ENCODE data around the gene GTPBP4.
A peak's percentile ranks its signal among the peaks of the same experiment; 100 is the strongest.

GTPBP4 gene

GRCh38 chr10:1048349-1048731, 60.1 kb downstream of the GTPBP4 start:
- Histone ChIP-seq H3K4me1 (ENCODE audit: insufficient read depth, low read length) (peaks cover 3% of the 10 kb centered on the region), H3K36me3 (ENCODE audit: insufficient read depth, low read length) (peaks cover 50% of the 10 kb centered on the region), H3K27me3 (ENCODE audit: insufficient read depth, low read length) (no peaks in the 10 kb centered on the region), H3K4me3 (ENCODE audit: low read length) (peak overlapping the region; percentile 100), H3K27ac (ENCODE audit: low read depth, low read length) (peak overlapping the region; percentile 100), H3K9me3 (ENCODE audit: insufficient read depth, low read depth, low read length) (no peaks in the 10 kb centered on the region), H3K9ac (ENCODE audit: low read depth, low read length) (peak overlapping the region; percentile 83)
- under 1% methylated on average over 37 of the region's 37 CpGs for WGBS

- H3K4me3 ChIP-seq (ENCODE audit: low read length): peak within 1 kb of the TSS; percentile 100
- peak within 1 kb of the TSS; percentile 100 for H3K27ac ChIP-seq (ENCODE audit: low read depth, low read length)
- H3K27me3 ChIP-seq (ENCODE audit: insufficient read depth, low read length): no peaks in the 10 kb centered on the region
- peak within 1 kb of the TSS; percentile 83 for H3K9ac ChIP-seq (ENCODE audit: low read depth, low read length)
- H3K4me1 ChIP-seq (ENCODE audit: insufficient read depth, low read length): peaks cover 3% of the 10 kb centered on the region
- H3K36me3 ChIP-seq (ENCODE audit: insufficient read depth, low read length): peaks cover 50% of the 10 kb centered on the region
- H3K9me3 ChIP-seq (ENCODE audit: insufficient read depth, low read depth, low read length): no peaks in the 10 kb centered on the region
- under 1% methylated on average over 83 of the region's 83 CpGs for WGBS
Observed at GRCh38 chr10:1048732-1049424, 60.6 kb downstream of the GTPBP4 start, which contains the start of gene IDI1. IDI1 (minus strand) TSS chr10:1049119; CDS start chr10:1049003, 116 bp downstream.

- peaks cover 50% of the 10 kb centered on the region for H3K36me3 ChIP-seq (ENCODE audit: insufficient read depth, low read length)
- peak overlapping the region; percentile 100 for H3K4me3 ChIP-seq (ENCODE audit: low read length)
- H3K4me1 ChIP-seq (ENCODE audit: insufficient read depth, low read length): peaks cover 3% of the 10 kb centered on the region
- no peaks in the 10 kb centered on the region for H3K27me3 ChIP-seq (ENCODE audit: insufficient read depth, low read length)
- under 1% methylated on average over 32 of the region's 34 CpGs for WGBS
- peak overlapping the region; percentile 76 for H3K9ac ChIP-seq (ENCODE audit: low read depth, low read length)
- H3K9me3 ChIP-seq (ENCODE audit: insufficient read depth, low read depth, low read length): no peaks in the 10 kb centered on the region
- peak overlapping the region; percentile 100 for H3K27ac ChIP-seq (ENCODE audit: low read depth, low read length)
Observed at GRCh38 chr10:1049425-1049958, 61.3 kb downstream of the GTPBP4 start.

GRCh38 chr10:1050145-1050544, 61.9 kb downstream of the GTPBP4 start:
- H3K9ac ChIP-seq (ENCODE audit: low read depth, low read length): peak overlapping the region; percentile 76
- peak overlapping the region; percentile 100 for H3K4me3 ChIP-seq (ENCODE audit: low read length)
- H3K27me3 ChIP-seq (ENCODE audit: insufficient read depth, low read length): no peaks in the 10 kb centered on the region
- H3K36me3 ChIP-seq (ENCODE audit: insufficient read depth, low read length): peaks cover 44% of the 10 kb centered on the region
- peak overlapping the region; percentile 100; the same call in 1 of the 2 replicates for H3K27ac ChIP-seq (ENCODE audit: low read depth, low read length)
- H3K4me1 ChIP-seq (ENCODE audit: insufficient read depth, low read length): peaks cover 6% of the 10 kb centered on the region
- H3K9me3 ChIP-seq (ENCODE audit: insufficient read depth, low read depth, low read length): no peaks in the 10 kb centered on the region
- WGBS: 20% methylated on average over 4 of the region's 5 CpGs

GRCh38 chr10:1050554-1050953, 62.3 kb downstream of the GTPBP4 start:
- peak overlapping the region; percentile 100 for H3K4me3 ChIP-seq (ENCODE audit: low read length)
- no peak overlapping the region for H3K9ac ChIP-seq (ENCODE audit: low read depth, low read length)
- H3K4me1 ChIP-seq (ENCODE audit: insufficient read depth, low read length): peaks cover 9% of the 10 kb centered on the region
- 73% methylated on average over 4 of the region's 4 CpGs for WGBS
- H3K27ac ChIP-seq (ENCODE audit: low read depth, low read length): no peak overlapping the region
- no peaks in the 10 kb centered on the region for H3K27me3 ChIP-seq (ENCODE audit: insufficient read depth, low read length)
- no peaks in the 10 kb centered on the region for H3K9me3 ChIP-seq (ENCODE audit: insufficient read depth, low read depth, low read length)
- peaks cover 40% of the 10 kb centered on the region for H3K36me3 ChIP-seq (ENCODE audit: insufficient read depth, low read length)

GRCh38 chr10:1054684-1055083, 66.5 kb downstream of the GTPBP4 start:
- peaks cover 31% of the 10 kb centered on the region for H3K36me3 ChIP-seq (ENCODE audit: insufficient read depth, low read length)
- H3K9me3 ChIP-seq (ENCODE audit: insufficient read depth, low read depth, low read length): no peaks in the 10 kb centered on the region
- peak overlapping the region; percentile 97; the same call in 1 of the 2 replicates for H3K9ac ChIP-seq (ENCODE audit: low read depth, low read length)
- H3K27ac ChIP-seq (ENCODE audit: low read depth, low read length): no peak overlapping the region
- no peaks in the 10 kb centered on the region for H3K27me3 ChIP-seq (ENCODE audit: insufficient read depth, low read length)
- H3K4me3 ChIP-seq (ENCODE audit: low read length): peak overlapping the region; percentile 100
- WGBS: 89% methylated on average over 6 of the region's 6 CpGs
- peaks cover 16% of the 10 kb centered on the region for H3K4me1 ChIP-seq (ENCODE audit: insufficient read depth, low read length)

GRCh38 chr10:1056326-1057105, 68.3 kb downstream of the GTPBP4 start, which contains the start of gene WDR37:
WDR37 (plus strand) TSS chr10:1056385; CDS start chr10:1072156, 15,771 bp downstream.
- Histone ChIP-seq H3K27me3 (ENCODE audit: insufficient read depth, low read length) (no peaks in the 10 kb centered on the region), H3K27ac (ENCODE audit: low read depth, low read length) (peak within 1 kb of the TSS; percentile 94), H3K9ac (ENCODE audit: low read depth, low read length) (peak within 1 kb of the TSS; percentile 97), H3K4me3 (ENCODE audit: low read length) (peak within 1 kb of the TSS; percentile 100), H3K9me3 (ENCODE audit: insufficient read depth, low read depth, low read length) (no peaks in the 10 kb centered on the region), H3K4me1 (ENCODE audit: insufficient read depth, low read length) (peaks cover 12% of the 10 kb centered on the region), H3K36me3 (ENCODE audit: insufficient read depth, low read length) (peaks cover 24% of the 10 kb centered on the region)
- under 1% methylated on average over 86 of the region's 87 CpGs for WGBS

GRCh38 chr10:1057106-1057657, 68.9 kb downstream of the GTPBP4 start:
- Histone ChIP-seq H3K27ac (ENCODE audit: low read depth, low read length) (no peak overlapping the region), H3K27me3 (ENCODE audit: insufficient read depth, low read length) (no peaks in the 10 kb centered on the region), H3K4me3 (ENCODE audit: low read length) (peak overlapping the region; percentile 100), H3K9me3 (ENCODE audit: insufficient read depth, low read depth, low read length) (no peaks in the 10 kb centered on the region), H3K9ac (ENCODE audit: low read depth, low read length) (peak overlapping the region; percentile 97), H3K36me3 (ENCODE audit: insufficient read depth, low read length) (peaks cover 19% of the 10 kb centered on the region), H3K4me1 (ENCODE audit: insufficient read depth, low read length) (peaks cover 12% of the 10 kb centered on the region)
- 2% methylated on average over 25 of the region's 26 CpGs for WGBS

- no peaks in the 10 kb centered on the region for H3K27me3 ChIP-seq (ENCODE audit: insufficient read depth, low read length)
- H3K9ac ChIP-seq (ENCODE audit: low read depth, low read length): no peak overlapping the region
- peaks cover 14% of the 10 kb centered on the region for H3K36me3 ChIP-seq (ENCODE audit: insufficient read depth, low read length)
- no peaks in the 10 kb centered on the region for H3K9me3 ChIP-seq (ENCODE audit: insufficient read depth, low read depth, low read length)
- H3K27ac ChIP-seq (ENCODE audit: low read depth, low read length): no peak overlapping the region
- peaks cover 12% of the 10 kb centered on the region for H3K4me1 ChIP-seq (ENCODE audit: insufficient read depth, low read length)
- WGBS: 88% methylated on average over 7 of the region's 7 CpGs
- H3K4me3 ChIP-seq (ENCODE audit: low read length): peak overlapping the region; percentile 100
Observed at GRCh38 chr10:1058017-1058416, 69.8 kb downstream of the GTPBP4 start.

- H3K27ac ChIP-seq (ENCODE audit: low read depth, low read length): no peak overlapping the region
- no peaks in the 10 kb centered on the region for H3K27me3 ChIP-seq (ENCODE audit: insufficient read depth, low read length)
- no peak overlapping the region for H3K4me3 ChIP-seq (ENCODE audit: low read length)
- peaks cover 12% of the 10 kb centered on the region for H3K4me1 ChIP-seq (ENCODE audit: insufficient read depth, low read length)
- 91% methylated on average over 8 of the region's 8 CpGs for WGBS
- H3K9ac ChIP-seq (ENCODE audit: low read depth, low read length): no peak overlapping the region
- H3K9me3 ChIP-seq (ENCODE audit: insufficient read depth, low read depth, low read length): no peaks in the 10 kb centered on the region
- H3K36me3 ChIP-seq (ENCODE audit: insufficient read depth, low read length): no peaks in the 10 kb centered on the region
Observed at GRCh38 chr10:1059902-1060301, 71.7 kb downstream of the GTPBP4 start.
